ENCODE data around the gene MEN1.

MEN1 gene

DNA sequence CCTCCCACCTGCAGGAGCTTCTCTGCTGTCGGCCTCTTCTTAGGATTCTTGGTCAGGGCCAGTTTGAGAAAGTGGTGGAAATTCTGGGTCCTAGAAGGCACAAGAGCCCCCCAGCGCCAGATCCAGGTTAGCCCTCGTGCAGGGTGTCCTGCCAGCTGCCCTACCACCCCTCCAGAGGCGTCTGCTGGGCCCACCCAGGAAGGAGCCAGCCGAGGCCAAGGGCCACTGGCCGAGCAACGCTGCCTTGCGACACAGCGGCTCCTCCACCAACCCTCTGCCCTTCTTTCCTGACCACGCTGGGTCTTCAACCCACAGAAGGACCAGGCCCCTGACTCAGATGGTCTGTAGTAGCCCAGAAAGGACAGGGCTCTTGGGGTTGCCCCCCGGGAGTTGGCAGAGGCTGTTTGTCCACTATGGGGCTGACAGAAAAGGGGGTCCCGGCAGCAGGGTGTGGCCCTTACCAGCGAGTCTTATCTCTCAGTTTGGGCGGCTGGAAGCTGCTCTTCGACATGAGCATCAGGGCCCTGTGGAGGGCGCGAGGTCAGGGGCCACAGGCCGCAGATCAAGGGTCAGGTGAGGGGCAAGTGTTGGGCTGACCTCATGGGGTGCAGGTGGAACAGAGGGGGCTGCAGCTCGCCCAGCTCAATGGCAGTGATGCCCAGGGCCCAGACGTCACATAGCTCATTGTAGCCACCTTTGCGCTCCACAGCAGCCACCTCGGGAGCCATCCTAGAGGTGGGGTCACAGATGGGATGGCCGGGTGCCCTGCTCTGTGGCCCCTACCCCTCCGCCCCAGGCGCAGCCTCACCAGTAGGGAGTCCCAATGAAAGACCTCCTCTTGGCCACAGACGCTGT is 9.8 kb downstream of the MEN1 start:
- DNase-seq = no peak

DNA sequence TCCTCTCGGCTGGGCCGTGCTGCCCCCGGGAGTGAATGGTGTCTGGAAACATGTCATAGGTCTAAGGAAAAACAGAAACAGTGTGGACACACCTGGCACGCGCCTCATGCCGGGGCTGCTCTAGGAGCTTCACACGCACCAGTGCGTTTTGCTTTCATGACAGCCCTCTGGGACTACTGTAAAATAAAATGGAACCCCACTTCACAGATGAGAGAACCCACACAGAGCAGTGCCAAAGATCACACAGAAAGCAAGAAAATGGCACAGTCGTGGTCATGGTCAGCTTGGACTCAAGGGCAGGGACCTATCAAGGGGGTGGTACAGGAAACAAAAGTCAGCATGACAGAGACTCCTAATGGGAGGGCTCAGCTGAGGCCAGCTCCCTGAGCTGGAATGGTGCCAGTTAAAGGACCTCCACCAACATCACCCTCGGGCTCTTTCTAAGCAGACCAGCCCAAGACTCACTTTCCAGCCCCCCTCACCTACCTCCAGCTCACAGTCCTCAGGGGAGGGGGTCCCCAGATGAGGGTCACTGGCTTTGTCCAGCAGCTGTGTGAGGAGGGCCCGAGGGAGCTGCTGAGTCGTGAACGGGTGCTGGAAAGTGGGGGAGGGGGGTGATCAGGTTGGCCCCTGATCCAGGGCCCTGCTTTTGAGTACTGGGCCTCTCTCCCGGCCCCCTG is 10.6 kb downstream of the MEN1 start:
- DNase-seq = no peak

DNA sequence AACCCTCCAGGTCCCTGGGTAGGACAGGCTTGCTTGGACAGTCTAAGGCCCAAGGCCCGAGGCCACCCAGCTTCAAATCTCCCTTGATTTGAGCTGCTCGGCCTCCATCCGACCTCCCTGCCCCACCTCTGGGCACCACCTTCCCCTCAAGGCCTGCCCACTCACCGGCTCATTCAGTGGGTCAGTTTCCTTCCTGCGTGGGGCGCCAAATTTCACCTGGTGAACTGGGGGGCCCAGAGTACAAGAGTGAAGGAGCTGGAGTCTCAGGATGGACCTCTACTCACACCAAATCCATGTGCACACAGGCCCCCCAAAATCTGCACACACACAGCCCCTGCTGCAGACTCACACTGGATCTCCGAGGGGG is 11.1 kb downstream of the MEN1 start:
- DNase-seq = no peak

DNA sequence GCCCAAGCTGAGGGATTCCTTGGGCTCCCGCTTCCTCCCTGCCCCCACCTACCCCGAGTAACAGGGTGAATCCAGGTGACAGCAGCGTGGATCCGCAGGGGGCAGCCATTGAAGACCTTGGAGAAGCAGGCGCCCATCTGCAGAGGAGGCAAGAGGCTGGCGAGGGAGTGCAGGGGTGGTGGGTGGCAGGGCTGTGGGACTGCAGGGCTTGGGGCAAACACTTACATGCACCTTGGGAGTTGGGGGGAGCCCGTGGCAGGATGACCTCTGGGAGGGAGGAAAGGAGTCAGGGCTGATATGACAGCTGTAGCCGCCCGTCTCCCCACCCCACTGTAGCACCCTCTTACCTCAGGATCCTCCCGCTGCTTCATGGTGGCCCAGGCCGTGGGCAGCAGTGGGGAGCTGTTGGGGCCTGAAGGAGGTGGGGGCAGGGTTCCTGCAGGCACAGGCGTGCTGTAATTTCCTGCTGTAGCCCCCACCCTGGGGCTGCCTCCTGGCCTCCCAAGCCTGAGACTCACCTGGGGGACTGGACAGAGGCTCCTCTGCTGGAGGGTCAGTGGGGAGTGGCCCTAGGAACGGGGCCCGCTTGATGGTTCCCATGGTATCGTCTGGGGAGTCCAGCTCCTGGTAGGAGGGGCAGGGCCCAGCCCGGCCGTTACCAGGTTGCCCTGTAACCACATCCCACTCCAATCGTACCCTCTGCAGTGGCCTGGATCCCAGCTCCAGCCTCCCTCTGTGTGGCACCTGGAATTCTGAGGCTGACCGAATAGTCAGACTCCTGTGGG is 13.4 kb downstream of the MEN1 start:
- no peak for DNase-seq

DNA sequence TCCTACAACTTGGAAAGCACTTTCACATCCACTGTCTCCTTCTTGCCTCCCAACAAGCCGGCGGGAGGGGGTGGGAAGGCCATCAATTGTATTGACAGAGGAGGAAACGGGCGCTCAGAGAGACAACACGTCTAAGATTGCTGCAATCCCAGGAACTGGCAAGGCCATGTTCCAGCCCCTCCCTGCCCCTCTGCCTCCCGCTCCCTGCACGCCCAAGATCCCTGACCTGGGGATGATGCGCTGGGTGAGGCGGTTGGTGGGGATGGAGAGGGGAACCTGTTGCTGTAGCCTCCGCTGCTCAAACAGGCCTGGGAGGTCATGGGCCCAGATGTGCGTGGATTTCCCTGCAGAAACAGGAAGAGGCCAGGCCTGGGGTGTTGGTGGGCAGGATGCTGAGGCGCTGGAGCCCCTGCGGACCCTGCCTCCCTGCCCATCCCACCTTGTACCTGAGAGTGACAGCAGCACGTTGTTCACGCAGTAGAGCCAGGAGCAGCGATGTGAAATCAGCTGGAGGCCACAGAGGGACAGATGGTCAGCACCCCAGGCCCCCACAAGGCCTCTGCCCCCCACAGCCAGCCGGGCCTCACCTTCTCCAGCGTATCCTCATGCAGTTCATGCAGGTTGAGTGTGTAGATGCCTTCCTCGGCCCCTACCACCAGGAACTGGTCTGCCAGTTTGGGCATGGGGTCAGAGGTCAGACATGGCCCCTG is 14.1 kb downstream of the MEN1 start:
- DNase-seq = no peak

DNA sequence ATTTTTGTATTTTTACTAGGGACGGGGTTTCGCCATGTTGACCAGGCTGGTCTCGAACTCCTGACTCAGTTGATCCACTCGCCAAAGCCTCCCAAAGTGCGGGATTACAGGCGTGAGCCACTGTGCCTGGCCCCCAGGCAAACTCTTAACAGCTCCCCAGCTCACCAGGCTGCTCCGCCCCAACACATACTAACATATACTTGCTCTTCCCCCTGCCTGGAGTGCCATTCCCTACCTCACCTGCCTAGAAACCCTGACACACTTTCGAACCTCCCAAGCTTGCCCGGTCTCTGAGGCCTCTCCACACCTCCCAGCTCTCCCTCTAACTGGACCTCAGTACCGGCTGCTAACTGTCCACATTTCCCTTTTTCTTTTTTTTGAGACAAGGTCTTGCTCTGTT is 15.8 kb downstream of the MEN1 start:
- no peak for DNase-seq

DNA sequence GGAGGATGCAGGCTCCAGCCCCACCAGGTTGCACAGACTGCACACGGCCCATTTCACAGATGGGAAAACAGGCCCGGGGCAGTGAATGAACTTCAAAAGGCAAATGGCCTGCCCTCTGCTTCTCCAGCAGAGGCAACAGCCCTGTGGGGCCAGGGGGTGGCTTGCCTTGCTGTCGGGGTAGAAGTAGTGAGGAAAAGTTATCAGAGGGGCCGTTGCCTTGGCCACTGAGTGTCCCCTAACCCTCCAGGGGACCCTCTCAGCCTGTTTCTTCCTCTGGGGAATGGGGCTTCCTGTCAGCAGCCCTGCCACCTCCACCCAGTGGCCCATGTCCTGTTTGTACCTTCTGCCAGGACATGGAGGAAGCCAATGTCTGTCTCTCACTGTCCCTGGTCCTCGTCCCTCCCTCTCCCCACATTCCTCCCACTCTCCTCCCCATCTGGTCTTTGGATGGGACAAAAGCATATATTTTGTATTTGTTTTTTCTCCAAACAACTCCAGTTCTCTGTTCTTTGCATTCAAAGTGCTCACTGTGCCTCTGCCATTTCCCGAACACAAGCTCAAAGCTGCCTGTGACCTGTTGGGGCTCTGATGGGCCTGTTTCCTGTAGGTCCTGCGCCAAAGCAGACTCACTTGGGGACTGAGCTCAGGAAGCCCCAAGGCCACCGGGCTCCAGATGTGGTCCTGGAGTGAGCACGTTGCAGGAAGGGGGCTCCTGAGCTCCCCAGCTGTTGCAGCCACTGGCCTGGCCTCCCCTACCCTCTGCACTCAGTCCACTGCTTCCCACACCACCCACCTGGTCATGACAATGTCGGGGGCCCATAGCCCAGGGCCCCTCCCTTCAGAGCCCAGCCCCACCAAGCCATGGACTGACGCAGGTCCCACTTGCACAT is 16.8 kb downstream of the MEN1 start:
- DNase-seq = no peak

DNA sequence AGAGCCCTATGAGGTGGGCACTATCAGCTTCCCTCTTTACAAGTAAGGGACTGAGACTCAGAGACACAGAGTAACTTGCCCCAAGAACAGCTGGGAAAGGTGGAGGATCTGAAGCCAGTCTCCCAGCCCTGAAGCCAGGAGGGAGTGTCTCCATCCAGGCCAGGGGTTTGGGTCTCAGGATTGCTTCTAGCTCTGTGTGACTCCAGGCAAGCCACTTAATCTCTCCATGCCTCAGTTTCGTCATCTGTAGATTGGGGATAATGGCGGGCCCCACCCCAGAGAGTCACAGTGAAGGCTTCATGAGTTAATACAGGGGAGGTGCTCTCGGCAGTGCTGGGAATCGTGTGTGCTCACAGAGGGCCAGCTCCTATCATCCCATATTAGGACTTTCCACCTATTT is 17.9 kb downstream of the MEN1 start:
- DNase-seq = no peak

DNA sequence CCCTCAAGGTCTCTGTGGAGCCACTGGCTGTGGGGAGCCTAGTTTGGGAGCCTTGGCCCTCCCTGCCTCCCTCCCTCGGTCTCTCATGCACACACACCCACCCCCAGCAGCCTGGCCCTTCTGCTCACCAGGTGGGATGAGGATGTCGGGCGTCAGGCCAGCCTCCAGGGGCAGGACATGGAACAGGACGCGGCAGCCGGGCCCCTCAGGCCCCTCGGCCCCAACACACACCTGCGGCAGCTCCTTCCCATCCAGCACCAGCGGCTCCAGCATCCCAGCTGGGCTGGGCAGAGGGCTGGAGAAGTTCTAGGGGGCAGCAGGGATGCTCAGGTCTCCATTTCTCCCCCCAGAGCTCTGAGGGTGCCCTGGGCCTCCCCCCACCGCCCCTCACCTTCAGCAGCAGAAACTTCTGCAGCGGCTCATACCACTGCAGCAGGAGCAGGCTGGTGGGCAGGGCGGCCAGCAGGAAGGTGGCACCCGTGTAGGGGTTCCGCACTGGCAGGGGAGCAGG is 18.5 kb downstream of the MEN1 start:
- no peak for DNase-seq

DNA sequence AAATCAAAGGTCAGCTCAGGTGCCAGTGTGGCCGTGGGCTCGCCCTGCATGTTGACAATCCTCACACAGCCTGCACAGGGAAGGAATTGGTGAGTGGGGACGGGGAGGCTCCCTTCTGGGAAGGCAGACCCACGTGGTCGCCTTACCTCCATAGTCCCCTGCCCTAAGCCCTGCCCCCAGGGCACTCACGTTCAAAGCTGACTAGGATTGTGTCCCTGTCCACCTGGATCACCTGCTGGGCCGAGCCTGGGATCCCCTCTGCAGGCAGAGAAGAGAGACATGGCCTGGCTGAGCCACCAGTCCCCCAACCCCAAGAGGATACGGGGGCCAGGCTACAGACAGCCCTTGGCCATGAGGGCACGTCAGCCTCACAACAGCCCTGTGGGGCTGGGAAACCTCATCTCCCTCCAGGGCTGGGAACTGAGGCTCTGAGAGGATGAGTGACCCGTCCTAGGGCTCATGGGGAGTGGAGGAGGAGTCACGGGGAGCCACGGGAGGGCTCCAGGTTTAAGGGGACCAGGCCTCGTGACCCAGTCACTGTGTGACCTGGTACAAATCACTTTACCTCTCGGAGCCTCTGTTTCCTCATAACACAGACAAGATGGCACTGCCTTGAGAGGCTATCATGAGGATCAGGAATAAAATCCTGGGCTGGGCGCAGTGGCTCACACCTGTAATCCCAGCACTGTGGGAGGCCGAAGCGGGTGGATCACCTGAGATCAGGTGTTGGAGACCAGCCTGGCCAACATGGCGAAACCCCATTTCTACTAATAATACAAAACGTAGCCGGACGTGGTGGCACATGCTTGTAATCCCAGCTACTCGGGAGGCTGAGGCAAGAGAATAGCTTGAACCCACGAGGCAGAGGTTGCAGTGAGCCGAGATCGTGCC is 19.9 kb downstream of the MEN1 start:
- no peak for DNase-seq

DNA sequence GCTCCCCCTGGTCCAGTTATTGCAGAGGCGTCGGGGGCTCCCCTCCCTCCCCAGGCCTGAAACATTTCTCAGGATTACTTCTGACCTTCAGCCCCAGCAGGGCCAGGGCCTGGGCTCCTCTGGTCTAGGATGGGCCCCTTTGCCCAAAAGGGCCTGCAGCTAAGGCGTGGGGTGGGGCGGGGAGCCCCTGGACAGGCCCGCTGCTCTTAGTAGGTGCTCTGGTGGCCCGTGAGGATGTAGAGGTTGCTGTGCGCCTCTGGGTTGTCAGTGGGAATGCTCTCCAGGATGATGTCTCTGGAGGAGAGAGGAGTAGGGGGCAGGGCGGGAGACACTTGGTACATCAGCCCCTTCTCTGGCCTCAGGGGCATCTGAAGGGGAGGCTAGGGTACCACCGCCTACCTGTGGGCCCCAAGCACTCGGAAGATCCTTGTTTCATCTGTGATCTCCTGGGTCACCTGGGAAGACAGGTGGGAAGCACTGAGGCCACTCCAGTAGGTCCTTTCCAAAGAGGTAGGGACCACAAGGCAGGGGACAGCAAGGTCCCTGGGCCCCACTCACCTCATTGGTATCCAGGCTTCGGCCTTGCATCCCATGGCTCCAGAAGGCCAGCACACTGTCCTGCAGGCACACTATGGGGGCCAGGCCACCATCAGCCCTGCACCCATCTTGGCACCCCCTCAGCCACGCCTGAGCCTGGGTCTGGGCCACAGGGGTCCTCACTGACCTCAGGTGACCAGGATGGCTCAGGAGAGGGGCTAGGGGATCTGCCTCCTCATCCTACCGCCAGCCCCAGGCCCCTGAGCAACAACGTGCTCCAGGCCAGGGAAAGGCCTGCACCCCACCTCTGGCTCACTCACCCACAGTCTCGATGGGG is 20.8 kb downstream of the MEN1 start:
- no peak for DNase-seq

DNA sequence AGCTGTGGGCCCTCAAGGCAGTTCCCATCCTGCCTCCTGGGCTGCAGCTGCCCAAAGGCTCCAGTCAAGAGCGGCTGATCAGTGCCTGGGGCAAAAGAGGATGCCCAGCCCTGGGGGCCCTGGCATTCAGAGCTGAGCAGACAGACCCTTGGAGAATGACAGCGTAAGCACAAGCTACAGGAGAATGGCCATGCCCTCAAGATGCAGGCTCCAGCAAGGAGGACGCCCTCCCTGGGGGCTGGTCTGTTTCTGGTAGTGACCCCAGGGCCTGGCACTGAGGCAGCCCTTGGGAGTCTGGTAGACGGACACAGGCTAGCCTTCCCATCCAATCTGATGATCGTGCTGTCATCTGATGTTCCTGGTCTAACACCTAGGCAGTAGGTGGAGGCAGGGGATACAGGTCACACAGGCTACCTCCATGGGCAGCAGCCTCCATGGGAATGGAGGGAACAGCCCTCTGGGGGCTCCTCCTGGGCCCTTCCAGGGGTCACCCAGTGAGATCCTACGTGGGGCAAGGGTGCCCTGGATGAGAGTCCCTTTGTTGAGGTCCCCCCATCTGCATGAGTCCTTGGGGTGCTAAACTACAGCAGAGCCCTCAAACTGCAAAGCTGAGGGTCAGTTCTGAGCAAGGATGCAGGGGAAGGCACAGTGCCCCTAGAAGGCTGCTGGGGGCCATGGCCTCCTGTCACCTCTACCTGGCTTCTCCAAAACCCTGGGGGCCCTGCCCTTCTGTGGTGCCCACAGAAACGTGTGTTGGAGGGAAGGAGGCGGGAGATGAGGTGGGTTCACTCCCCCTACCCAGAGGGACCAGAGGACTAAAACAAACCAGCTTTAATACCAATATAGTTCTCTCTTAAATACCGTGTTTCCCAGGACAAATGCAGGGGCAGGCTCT is 21.8 kb downstream of the MEN1 start:
- DNase-seq = no peak

DNA sequence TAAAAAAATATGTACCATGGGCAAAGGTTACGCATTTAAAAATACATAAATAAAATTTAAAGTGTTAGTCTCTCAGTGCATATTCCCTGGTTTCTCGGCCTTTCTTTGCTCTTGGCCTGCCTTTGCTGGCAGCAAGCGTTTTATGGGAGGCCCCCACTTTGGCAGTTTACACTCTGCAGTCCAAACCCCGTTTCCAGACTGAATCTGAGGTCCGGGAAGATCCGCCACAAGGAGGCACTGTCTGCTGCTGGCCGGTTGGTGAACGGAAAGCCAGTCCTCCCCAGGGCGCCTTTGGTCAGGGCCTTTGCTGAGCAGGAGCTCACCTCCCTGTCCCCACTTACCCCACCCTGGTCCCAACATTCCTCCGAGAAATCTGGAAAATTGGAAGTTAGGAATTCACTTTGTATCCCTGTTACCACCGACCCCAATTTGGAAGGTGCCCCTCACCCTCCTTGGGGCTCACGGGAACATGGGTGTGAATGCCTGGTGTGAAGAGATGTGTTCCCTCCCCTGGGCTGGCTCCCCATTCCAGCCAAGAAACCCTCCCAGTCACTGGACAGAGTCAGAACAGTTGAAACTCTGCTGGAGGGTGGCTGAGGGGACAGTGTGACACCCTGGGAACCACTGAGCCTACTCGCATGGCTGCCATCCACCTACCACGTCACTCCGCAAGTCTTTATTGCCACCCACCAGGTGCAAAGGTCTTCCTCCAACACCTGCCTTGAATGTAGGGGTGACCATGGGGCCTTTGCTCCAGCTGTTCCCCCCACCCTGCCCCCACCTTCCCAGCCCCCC is 22.6 kb downstream of the MEN1 start:
- peak; percentile 77 for DNase-seq

DNA sequence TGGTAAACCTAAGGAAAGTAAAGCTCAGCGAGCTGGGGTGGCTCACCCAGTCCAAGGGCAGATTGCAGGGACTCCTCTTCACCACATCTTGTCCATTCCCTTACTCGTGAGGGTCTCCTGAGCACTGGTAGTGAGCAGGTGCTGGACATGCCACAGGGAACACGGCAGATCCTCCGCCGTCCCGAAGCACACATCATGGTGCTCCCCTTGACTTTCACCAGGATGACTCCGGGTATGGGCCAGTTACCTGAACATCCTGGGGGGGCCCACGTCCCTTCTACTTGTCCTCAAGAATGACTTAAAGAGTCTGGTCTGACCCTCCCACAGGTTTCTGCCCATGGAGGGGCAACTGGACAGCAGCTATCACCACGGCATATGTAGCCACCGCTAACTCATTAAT is 24.0 kb downstream of the MEN1 start:
- no peak for DNase-seq

DNA sequence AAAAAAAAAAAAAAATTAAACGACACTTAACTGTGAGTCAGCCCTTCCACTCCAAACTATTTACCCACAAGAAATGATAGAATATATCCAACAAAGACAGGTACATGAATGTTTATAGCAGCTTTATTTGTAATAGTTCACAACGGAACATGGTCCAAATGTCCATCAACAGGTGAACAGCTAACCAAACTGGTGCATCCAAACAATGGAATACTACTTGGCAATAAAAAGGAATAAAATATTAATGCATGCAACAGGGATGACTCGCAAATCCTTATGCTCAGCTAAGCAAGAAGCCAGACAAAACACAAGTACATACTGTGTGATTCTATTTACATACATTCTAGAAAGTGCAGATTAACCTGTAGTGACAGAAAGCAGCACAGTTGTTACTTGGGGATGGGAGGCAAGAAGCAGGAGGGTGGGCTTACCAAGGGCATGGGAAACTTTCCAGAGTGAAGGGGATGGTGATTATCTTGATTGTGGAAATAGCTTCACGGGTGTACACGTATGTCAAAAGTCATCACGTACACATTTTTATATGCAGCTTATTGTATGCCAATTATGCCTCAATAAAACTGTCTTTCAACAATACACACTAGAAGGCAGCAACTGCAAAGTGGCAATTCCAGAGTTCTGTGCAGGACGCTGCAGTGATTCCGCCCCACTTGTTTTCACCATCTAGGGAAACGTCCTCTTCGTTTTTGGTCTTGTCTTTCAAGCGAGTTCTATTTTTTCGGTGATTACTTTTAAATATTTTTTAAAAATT is 25.4 kb downstream of the MEN1 start:
- no peak for DNase-seq

DNA sequence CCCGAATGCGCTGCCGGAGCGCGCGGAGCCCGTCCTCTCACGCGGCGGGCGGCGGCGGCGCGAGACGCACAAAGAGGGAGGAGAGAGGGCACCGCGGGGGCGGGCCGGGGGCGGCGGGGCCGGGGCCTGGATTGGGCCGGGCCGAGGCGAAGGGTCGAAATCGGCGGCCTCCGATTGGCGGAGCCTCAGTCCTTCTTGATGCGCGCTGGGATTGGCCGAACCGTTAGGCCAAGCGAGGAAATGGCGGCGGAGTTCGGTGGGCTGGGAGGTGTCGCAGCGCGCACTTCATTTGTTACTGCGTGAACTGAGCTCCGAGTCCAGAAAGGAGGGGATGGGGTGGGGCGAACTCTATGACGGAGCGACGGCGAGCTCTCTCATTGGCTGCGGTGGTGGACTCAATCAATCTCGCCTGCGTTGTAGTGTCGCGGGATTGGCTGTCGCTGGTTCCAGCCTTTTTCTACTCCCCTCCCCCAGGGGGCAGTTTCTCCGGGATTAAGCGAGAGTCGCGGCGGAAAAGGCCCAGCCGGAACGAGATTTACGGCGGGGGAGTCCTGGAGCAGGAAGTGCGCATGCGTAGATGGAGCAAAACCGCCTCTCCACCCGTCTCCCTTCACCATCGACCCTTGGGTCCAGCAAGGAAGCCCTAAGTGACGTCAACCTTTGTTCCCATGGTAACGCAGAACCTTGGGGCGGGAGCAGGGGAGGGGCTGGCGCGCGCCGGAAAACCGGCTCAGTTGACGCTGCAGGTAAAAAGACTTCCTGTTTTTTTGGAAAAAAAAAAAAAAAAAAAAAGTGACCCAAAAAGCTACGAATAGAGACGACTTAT is 31.7 kb downstream of the MEN1 start, which contains the start of gene SF1:
TSS of gene SF1 (minus strand) at position 70 of the 826 bp plus-strand sequence. CDS start 150 bp downstream, outside the sequence.
- peak; percentile 98 for DNase-seq

Data from activated CD8-positive, alpha-beta memory T cell treated with anti-CD3 and anti-CD28 coated beads, Interleukin-2, amount 50 U/mL, for 48 hours (primary cell).